ENCODE data around the gene MRM3. TPM values are rescaled to one million over a fixed set of nuclear protein-coding genes. Genes with fewer than 3 reads are reported as not detected.

Gene MRM3
- total and polyA plus RNA-seq, 4 donors: 8.5 to 17.5 (median 15.4) TPM

- H3K27ac ChIP-seq (ENCODE audit: low read depth in 1 of 2, low read length in 2 of 2): no peak overlapping the region
- H3K27me3 ChIP-seq (ENCODE audit: control insufficient read depth in 4 of 4, insufficient read depth in 4 of 4, low read length in 3 of 4): no peaks in the 10 kb centered on the region
- no peak for DNase-seq (ENCODE audit: low spot score)
- H3K4me1 ChIP-seq (ENCODE audit: control insufficient read depth in 4 of 4, insufficient read depth in 4 of 4, low read length in 3 of 4): no peaks in the 10 kb centered on the region
- no peaks in the 10 kb centered on the region for H3K36me3 ChIP-seq (ENCODE audit: control insufficient read depth in 4 of 4, insufficient read depth in 3 of 4, low read depth in 1 of 4, low read length in 3 of 4)
- no peak for TF ChIP-seq ATF3 (IDR thresholded peaks at IDR 0.05)
- no peak for TF ChIP-seq HNF4G (IDR thresholded peaks at IDR 0.05)
- TF ChIP-seq FOXA2 (IDR thresholded peaks at IDR 0.05): no peak
- no peak overlapping the region for H3K4me3 ChIP-seq (ENCODE audit: low read depth in 1 of 3, low read length in 3 of 3)
- no peaks in the 10 kb centered on the region for H3K9me3 ChIP-seq (ENCODE audit: control insufficient read depth in 4 of 4, low read length in 3 of 4)
- 89% methylated on average over 28 of the region's 28 CpGs for WGBS
- H3K9ac ChIP-seq (ENCODE audit: low read depth in 1 of 2, low read length in 2 of 2): no peak overlapping the region
Measured at GRCh38 chr17:807523-808294, 25.6 kb downstream of the MRM3 start.

GRCh38 chr17:811051-811784 is 29.1 kb downstream of the MRM3 start:
- no peaks in the 10 kb centered on the region for H3K27me3 ChIP-seq (ENCODE audit: control insufficient read depth in 4 of 4, insufficient read depth in 4 of 4, low read length in 3 of 4)
- H3K4me3 ChIP-seq (ENCODE audit: low read depth in 1 of 3, low read length in 3 of 3): no peak overlapping the region
- no peak overlapping the region for H3K9ac ChIP-seq (ENCODE audit: low read depth in 1 of 2, low read length in 2 of 2)
- TF ChIP-seq FOXA1 (IDR thresholded peaks at IDR 0.05): no peak
- TF ChIP-seq HNF4G (IDR thresholded peaks at IDR 0.05): no peak
- TF ChIP-seq ZBTB33 (IDR thresholded peaks at IDR 0.05): no peak
- no peak for TF ChIP-seq YY1 (IDR thresholded peaks at IDR 0.05)
- TF ChIP-seq CTCF (IDR thresholded peaks at IDR 0.05; ENCODE audit: low read depth, low read length, missing input control): no peak
- H3K36me3 ChIP-seq (ENCODE audit: control insufficient read depth in 4 of 4, insufficient read depth in 3 of 4, low read depth in 1 of 4, low read length in 3 of 4): peaks cover 0 to 4% (median 1%) of the 10 kb centered on the region in 4 donors
- no peaks in the 10 kb centered on the region for H3K9me3 ChIP-seq (ENCODE audit: control insufficient read depth in 4 of 4, low read length in 3 of 4)
- H3K4me1 ChIP-seq (ENCODE audit: control insufficient read depth in 4 of 4, insufficient read depth in 4 of 4, low read length in 3 of 4): no peaks in the 10 kb centered on the region
- no peak for DNase-seq (ENCODE audit: low spot score)
- no peak overlapping the region for H3K27ac ChIP-seq (ENCODE audit: low read depth in 1 of 2, low read length in 2 of 2)
- 84% methylated on average over 29 of the region's 29 CpGs for WGBS

GRCh38 chr17:812638-813204 is 30.6 kb downstream of the MRM3 start:
- H3K27me3 ChIP-seq (ENCODE audit: control insufficient read depth in 4 of 4, insufficient read depth in 4 of 4, low read length in 3 of 4): no peaks in the 10 kb centered on the region
- DNase-seq (ENCODE audit: low spot score): no peak
- H3K27ac ChIP-seq (ENCODE audit: low read depth in 1 of 2, low read length in 2 of 2): no peak overlapping the region
- peaks cover 0 to 4% (median 1%) of the 10 kb centered on the region in 4 donors for H3K36me3 ChIP-seq (ENCODE audit: control insufficient read depth in 4 of 4, insufficient read depth in 3 of 4, low read depth in 1 of 4, low read length in 3 of 4)
- H3K9ac ChIP-seq (ENCODE audit: low read depth in 1 of 2, low read length in 2 of 2): no peak overlapping the region
- no peaks in the 10 kb centered on the region for H3K9me3 ChIP-seq (ENCODE audit: control insufficient read depth in 4 of 4, low read length in 3 of 4)
- 94% methylated on average over 14 of the region's 14 CpGs for WGBS
- no peak overlapping the region for H3K4me3 ChIP-seq (ENCODE audit: low read depth in 1 of 3, low read length in 3 of 3)
- no peaks in the 10 kb centered on the region for H3K4me1 ChIP-seq (ENCODE audit: control insufficient read depth in 4 of 4, insufficient read depth in 4 of 4, low read length in 3 of 4)
- TF ChIP-seq YY1 (IDR thresholded peaks at IDR 0.05): no peak
- TF ChIP-seq ZBTB33 (IDR thresholded peaks at IDR 0.05): no peak
- TF ChIP-seq RXRA (IDR thresholded peaks at IDR 0.05): no peak
- TF ChIP-seq HNF4G (IDR thresholded peaks at IDR 0.05): no peak
- no peak for TF ChIP-seq MAX (IDR thresholded peaks at IDR 0.05)
- TF ChIP-seq ATF3 (IDR thresholded peaks at IDR 0.05): no peak
- TF ChIP-seq JUND (IDR thresholded peaks at IDR 0.05): no peak
- TF ChIP-seq FOXA1 (IDR thresholded peaks at IDR 0.05): no peak
- no peak for TF ChIP-seq RAD21 (IDR thresholded peaks at IDR 0.05)
- no peak for TF ChIP-seq HNF4A (conservative IDR thresholded peaks at IDR 0.05)
- TF ChIP-seq TAF1 (conservative IDR thresholded peaks at IDR 0.05): no peak
- no peak for TF ChIP-seq CTCF (IDR thresholded peaks at IDR 0.05; ENCODE audit: low read depth, low read length, missing input control)
- no peak for TF ChIP-seq GABPA (IDR thresholded peaks at IDR 0.05 in 1 of 2, conservative IDR thresholded peaks at IDR 0.05 in 1 of 2)
- no peak for TF ChIP-seq EGR1 (IDR thresholded peaks at IDR 0.05; ENCODE audit: low read depth in 2 of 2)

Measured in liver (tissue), 9 donors.